HepG2 (cell line): ENCODE measurements around the gene GNB4.

Source experiments
- ARHGAP35 ChIP-seq: sonication (generic); formaldehyde crosslinking; IDR thresholded peaks from 2 replicates; pipeline ENCODE4 v1.9.0; 2022; ENCODE audit warnings: mild to moderate bottlenecking, inconsistent platforms, moderate library complexity, missing genetic modification reagents, borderline replicate concordance
- ERF ChIP-seq: IDR thresholded peaks from 2 replicates; pipeline ENCODE4 v1.6.1; 2018; ENCODE audit warnings: missing biosample characterization, missing genetic modification reagents
- EZH2 ChIP-seq: conservative IDR thresholded peaks from 2 replicates; pipeline ENCODE4 v1.6.1; 2012; ENCODE audit warnings: mild to moderate bottlenecking, low read depth, low read length, moderate library complexity
- IKZF1 ChIP-seq: fragments of 450-650 bp; IDR thresholded peaks from 2 replicates; pipeline ENCODE4 v1.7.1; 2016
- PHF21A ChIP-seq: sonication (generic); formaldehyde crosslinking; IDR thresholded peaks from 2 replicates; pipeline ENCODE4 v1.5.0; 2020; ENCODE audit warnings: mild to moderate bottlenecking, missing genetic modification reagents
- RBM22 ChIP-seq: fragments of 200-400 bp; formaldehyde crosslinking; optimal IDR thresholded peaks from 2 replicates; pipeline ENCODE3; 2017; ENCODE audit warnings: mild to moderate bottlenecking, low read length, moderate library complexity
- ZNF121 ChIP-seq: sonication (generic); formaldehyde crosslinking; IDR thresholded peaks from 2 replicates; pipeline ENCODE4 v1.5.0; 2020; ENCODE audit warnings: mild to moderate bottlenecking, missing genetic modification reagents
- TF ChIP-seq, protein P1 (sequence below): sonication (generic); formaldehyde crosslinking; IDR thresholded peaks from 2 replicates; pipeline ENCODE4 v1.4.0; 2020; ENCODE audit warnings: missing genetic modification reagents
- TF ChIP-seq, protein P2 (sequence below): sonication (generic); formaldehyde crosslinking; IDR thresholded peaks from 2 replicates; pipeline ENCODE4 v1.4.0; 2020; ENCODE audit warnings: missing genetic modification reagents
- TF ChIP-seq, protein P3 (sequence below): sonication (generic); formaldehyde crosslinking; conservative IDR thresholded peaks from 2 replicates; pipeline ENCODE4 v1.8.0; 2022; ENCODE audit warnings: mild to moderate bottlenecking, moderate library complexity, missing genetic modification reagents

DNA sequence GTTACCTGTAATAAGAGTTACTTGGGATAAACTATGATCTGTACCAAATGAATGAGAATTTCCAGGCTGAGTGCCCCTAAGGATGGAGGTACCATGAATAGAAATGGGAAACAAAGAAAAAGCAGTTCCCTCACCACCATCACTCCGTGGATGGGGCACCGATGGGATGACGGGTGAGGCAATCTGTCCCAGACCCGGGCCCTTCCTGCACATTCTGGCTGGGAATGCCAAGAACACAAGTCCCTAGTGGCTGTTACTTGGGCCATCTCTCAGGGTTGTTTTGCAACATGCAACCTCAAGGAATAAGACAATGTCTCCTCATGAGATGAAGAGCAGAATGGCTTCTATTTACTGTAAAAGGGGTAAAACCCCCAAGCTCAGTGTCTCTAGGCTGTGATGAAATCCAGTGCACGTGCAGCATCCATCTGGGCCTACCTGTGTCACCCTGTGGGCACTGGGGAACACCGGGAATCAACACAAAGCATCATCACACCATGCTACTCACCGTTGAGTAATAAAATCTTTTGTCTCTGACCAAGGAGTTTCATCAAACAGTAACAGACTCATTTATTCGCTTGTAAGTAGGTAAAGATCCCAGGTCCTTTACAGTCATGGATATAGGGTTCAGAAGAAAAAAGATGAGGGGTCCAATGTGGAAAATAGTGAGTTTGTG, 22.3 kb downstream of the GNB4 start:
- TF ChIP-seq EZH2 (no peak), PHF21A (CRISPR knock-in tag) (no peak), RBM22 (no peak), IKZF1 (no peak), ZNF121 (CRISPR knock-in tag) (no peak), ERF (CRISPR knock-in tag) (no peak), ARHGAP35 (CRISPR knock-in tag) (no peak)
- TF ChIP-seq, protein P1, sequence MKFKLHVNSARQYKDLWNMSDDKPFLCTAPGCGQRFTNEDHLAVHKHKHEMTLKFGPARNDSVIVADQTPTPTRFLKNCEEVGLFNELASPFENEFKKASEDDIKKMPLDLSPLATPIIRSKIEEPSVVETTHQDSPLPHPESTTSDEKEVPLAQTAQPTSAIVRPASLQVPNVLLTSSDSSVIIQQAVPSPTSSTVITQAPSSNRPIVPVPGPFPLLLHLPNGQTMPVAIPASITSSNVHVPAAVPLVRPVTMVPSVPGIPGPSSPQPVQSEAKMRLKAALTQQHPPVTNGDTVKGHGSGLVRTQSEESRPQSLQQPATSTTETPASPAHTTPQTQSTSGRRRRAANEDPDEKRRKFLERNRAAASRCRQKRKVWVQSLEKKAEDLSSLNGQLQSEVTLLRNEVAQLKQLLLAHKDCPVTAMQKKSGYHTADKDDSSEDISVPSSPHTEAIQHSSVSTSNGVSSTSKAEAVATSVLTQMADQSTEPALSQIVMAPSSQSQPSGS (CRISPR knock-in tag) = no peak
- TF ChIP-seq, protein P2, sequence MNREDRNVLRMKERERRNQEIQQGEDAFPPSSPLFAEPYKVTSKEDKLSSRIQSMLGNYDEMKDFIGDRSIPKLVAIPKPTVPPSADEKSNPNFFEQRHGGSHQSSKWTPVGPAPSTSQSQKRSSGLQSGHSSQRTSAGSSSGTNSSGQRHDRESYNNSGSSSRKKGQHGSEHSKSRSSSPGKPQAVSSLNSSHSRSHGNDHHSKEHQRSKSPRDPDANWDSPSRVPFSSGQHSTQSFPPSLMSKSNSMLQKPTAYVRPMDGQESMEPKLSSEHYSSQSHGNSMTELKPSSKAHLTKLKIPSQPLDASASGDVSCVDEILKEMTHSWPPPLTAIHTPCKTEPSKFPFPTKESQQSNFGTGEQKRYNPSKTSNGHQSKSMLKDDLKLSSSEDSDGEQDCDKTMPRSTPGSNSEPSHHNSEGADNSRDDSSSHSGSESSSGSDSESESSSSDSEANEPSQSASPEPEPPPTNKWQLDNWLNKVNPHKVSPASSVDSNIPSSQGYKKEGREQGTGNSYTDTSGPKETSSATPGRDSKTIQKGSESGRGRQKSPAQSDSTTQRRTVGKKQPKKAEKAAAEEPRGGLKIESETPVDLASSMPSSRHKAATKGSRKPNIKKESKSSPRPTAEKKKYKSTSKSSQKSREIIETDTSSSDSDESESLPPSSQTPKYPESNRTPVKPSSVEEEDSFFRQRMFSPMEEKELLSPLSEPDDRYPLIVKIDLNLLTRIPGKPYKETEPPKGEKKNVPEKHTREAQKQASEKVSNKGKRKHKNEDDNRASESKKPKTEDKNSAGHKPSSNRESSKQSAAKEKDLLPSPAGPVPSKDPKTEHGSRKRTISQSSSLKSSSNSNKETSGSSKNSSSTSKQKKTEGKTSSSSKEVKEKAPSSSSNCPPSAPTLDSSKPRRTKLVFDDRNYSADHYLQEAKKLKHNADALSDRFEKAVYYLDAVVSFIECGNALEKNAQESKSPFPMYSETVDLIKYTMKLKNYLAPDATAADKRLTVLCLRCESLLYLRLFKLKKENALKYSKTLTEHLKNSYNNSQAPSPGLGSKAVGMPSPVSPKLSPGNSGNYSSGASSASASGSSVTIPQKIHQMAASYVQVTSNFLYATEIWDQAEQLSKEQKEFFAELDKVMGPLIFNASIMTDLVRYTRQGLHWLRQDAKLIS (CRISPR knock-in tag) = no peak
- TF ChIP-seq, protein P3, sequence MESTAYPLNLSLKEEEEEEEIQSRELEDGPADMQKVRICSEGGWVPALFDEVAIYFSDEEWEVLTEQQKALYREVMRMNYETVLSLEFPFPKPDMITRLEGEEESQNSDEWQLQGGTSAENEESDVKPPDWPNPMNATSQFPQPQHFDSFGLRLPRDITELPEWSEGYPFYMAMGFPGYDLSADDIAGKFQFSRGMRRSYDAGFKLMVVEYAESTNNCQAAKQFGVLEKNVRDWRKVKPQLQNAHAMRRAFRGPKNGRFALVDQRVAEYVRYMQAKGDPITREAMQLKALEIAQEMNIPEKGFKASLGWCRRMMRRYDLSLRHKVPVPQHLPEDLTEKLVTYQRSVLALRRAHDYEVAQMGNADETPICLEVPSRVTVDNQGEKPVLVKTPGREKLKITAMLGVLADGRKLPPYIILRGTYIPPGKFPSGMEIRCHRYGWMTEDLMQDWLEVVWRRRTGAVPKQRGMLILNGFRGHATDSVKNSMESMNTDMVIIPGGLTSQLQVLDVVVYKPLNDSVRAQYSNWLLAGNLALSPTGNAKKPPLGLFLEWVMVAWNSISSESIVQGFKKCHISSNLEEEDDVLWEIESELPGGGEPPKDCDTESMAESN = no peak
